Fibroblast of lung (primary cell): ENCODE data around the gene DDR1. TPM values are rescaled to one million over a fixed set of nuclear protein-coding genes. Genes with fewer than 3 reads are reported as not detected.
"Not testable (repeated sequence)": the region's sequence is repeated elsewhere in the genome, so short reads cannot be mapped to it uniquely, and the experiment has no call there.

Experiments
- DNase-seq, 2 donors: peaks; one replicate each; pipeline versions ENCODE4 v3.0.0 to v3.0.0-alpha.2; 2010; ENCODE audit warnings: low read depth in 2 of 2
- H2AFZ ChIP-seq: 2 replicates; pipeline ENCODE4 v1.5.1; 2012; ENCODE audit warnings: low read length, control low read depth, inconsistent platforms
- H3K27ac ChIP-seq: 2 replicates; pipeline ENCODE4 v1.5.1; 2011; ENCODE audit warnings: low read length, control low read depth; ENCODE audit not compliant: insufficient read depth
- H3K27me3 ChIP-seq: 2 replicates; pipeline ENCODE4 v1.5.1; 2011; ENCODE audit warnings: mild to moderate bottlenecking, low read length; ENCODE audit not compliant: control insufficient read depth, insufficient read depth
- H3K36me3 ChIP-seq: 2 replicates; pipeline ENCODE4 v1.5.1; 2011; ENCODE audit warnings: low read length; ENCODE audit not compliant: control insufficient read depth, insufficient read depth
- H3K4me1 ChIP-seq: 2 replicates; pipeline ENCODE4 v1.5.1; 2011; ENCODE audit warnings: low read length; ENCODE audit not compliant: control insufficient read depth, insufficient read depth; ENCODE audit errors: extremely low read depth
- H3K4me2 ChIP-seq: 2 replicates; pipeline ENCODE4 v1.5.1; 2011; ENCODE audit warnings: low read length, control low read depth; ENCODE audit not compliant: insufficient read depth; ENCODE audit errors: extremely low read depth
- H3K4me3 ChIP-seq, 4 experiments: fragments of 200-600 bp in 1 of 4; sonication (generic) in 1 of 4; replicated peaks in 1 of 4; 2 replicates each; pipeline ENCODE4 v1.5.1; 2011 to 2016; ENCODE audit warnings: low read length in 4 of 4, low read depth in 3 of 4, mild to moderate bottlenecking in 3 of 4, control low read depth in 2 of 4, inconsistent platforms in 1 of 4, mixed read lengths in 1 of 4; ENCODE audit not compliant: insufficient read depth in 1 of 4; ENCODE audit errors: control extremely low read depth in 1 of 4
- H3K79me2 ChIP-seq: 2 replicates; pipeline ENCODE4 v1.5.1; 2012; ENCODE audit warnings: mild to moderate bottlenecking, low read length, inconsistent platforms; ENCODE audit not compliant: control insufficient read depth, insufficient read depth
- H3K9ac ChIP-seq: 2 replicates; pipeline ENCODE4 v1.5.1; 2011; ENCODE audit warnings: mild to moderate bottlenecking, low read length, control low read depth; ENCODE audit not compliant: insufficient read depth
- H3K9me3 ChIP-seq: 2 replicates; pipeline ENCODE4 v1.5.1; 2012; ENCODE audit warnings: low read depth, low read length; ENCODE audit not compliant: control insufficient read depth, insufficient read depth
- H4K20me1 ChIP-seq: 2 replicates; pipeline ENCODE4 v1.5.1; 2011; ENCODE audit warnings: low read length; ENCODE audit not compliant: control insufficient read depth, insufficient read depth; ENCODE audit errors: extremely low read depth
- EZH2 ChIP-seq: IDR thresholded peaks from 2 replicates; pipeline ENCODE4 v1.5.1; 2012; ENCODE audit warnings: low read length, control low read depth, mild to moderate bottlenecking; ENCODE audit errors: missing control alignments
- polyA plus RNA-seq, 2 donors: library from polyadenylated mRNA; depleted of rRNA in 1 of 2; stranded (reverse) in 1 of 2; unstranded in 1 of 2; fragments of >200 nt; gene quantifications; 2 replicates each; pipeline ENCODE4 v1.2.1, GENCODE V29; 2011 to 2012; ENCODE audit warnings: missing spikeins in 1 of 2
- total RNA-seq: library from RNA; depleted of rRNA; stranded (reverse); fragments of >200 nt; gene quantifications from 2 replicates; pipeline ENCODE4 v1.2.1, GENCODE V29; 2014
- TF ChIP-seq, protein P1 (sequence below), 2 donors: IDR thresholded peaks in 1 of 2; conservative IDR thresholded peaks in 1 of 2; 1 replicate in 1 of 2; 2 replicates in 1 of 2; pipeline ENCODE4 v1.5.1; 2011 to 2012; ENCODE audit warnings: low read length in 2 of 2, control low read depth in 1 of 2, inconsistent platforms in 1 of 2, low read depth in 1 of 2, mild to moderate bottlenecking in 1 of 2

The DDR1 gene
- total and polyA plus RNA-seq, 2 donors (not counting 1 experiment from before 2014, with no cell fraction given), result 10.9 to 17.5 TPM

DNA sequence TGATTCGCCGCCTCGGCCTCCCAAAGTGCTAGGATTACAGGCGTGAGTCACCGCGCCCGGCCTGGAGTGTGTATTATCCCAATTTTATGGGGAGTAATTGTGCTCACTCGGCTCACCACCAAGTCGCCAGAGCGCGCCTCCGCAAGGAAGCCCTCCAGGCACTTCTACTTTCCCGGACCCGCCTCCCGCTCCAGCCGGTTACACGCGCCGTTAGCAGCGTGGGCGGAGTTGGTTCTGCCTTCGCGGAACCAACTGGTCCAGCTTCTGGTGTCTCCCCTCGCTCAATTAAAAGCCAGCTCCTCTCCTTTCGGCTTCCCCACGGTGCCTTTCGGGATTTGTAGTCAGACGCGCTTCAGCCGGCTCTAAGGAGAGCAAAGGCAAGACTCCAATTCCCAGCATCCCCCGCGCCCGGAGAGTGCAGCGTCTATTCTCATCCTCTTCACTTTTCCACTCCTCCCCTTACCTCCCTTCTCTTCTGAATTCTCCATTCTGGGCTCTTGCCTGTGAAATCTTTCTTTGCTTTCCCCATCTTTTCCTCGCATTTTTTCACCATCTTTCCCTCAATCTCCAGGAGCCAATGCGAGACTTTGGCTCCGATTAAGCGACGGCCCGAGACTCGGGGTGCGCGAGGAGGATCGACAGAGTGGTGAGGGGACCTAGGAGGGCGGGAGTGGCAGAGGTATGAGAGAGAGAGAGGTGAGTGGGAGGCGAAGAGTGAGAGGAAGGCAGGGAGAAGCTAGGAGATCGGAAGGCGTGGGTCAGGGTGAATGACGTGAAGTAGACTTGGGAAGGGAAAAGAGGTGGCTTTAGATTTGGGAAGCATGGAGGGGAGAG, 23.7 kb downstream of the DDR1 start, which contains the start of gene GTF2H4:
GTF2H4 (plus strand) TSS at position 450 of the 834 bp plus-strand sequence.
- Histone ChIP-seq H3K36me3 (peaks cover 7% of the 10 kb centered on the region), H3K4me1 (peaks cover 6% of the 10 kb centered on the region), H3K27ac (peak within 1 kb of the TSS; percentile 65), H3K9me3 (no peaks in the 10 kb centered on the region), H3K4me3 (peak within 1 kb of the TSS; percentile 77 to 86 (median 81)), H3K27me3 (no peaks in the 10 kb centered on the region), H2AFZ (peak within 1 kb of the TSS; percentile 87), H3K4me2 (peak within 1 kb of the TSS; percentile 96), H3K79me2 (peaks cover 10% of the 10 kb centered on the region), H3K9ac (peak within 1 kb of the TSS; percentile 53), H4K20me1 (no peaks in the 10 kb centered on the region)
- TF ChIP-seq, protein P1, sequence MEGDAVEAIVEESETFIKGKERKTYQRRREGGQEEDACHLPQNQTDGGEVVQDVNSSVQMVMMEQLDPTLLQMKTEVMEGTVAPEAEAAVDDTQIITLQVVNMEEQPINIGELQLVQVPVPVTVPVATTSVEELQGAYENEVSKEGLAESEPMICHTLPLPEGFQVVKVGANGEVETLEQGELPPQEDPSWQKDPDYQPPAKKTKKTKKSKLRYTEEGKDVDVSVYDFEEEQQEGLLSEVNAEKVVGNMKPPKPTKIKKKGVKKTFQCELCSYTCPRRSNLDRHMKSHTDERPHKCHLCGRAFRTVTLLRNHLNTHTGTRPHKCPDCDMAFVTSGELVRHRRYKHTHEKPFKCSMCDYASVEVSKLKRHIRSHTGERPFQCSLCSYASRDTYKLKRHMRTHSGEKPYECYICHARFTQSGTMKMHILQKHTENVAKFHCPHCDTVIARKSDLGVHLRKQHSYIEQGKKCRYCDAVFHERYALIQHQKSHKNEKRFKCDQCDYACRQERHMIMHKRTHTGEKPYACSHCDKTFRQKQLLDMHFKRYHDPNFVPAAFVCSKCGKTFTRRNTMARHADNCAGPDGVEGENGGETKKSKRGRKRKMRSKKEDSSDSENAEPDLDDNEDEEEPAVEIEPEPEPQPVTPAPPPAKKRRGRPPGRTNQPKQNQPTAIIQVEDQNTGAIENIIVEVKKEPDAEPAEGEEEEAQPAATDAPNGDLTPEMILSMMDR (conservative IDR thresholded peaks at IDR 0.05 in 1 of 2, IDR thresholded peaks at IDR 0.05 in 1 of 2; ENCODE audit: low read depth in 1 of 2, low read length in 2 of 2), result no peak
- no peak for TF ChIP-seq EZH2
- DNase-seq, result peak; percentile 98 to 99

DNA sequence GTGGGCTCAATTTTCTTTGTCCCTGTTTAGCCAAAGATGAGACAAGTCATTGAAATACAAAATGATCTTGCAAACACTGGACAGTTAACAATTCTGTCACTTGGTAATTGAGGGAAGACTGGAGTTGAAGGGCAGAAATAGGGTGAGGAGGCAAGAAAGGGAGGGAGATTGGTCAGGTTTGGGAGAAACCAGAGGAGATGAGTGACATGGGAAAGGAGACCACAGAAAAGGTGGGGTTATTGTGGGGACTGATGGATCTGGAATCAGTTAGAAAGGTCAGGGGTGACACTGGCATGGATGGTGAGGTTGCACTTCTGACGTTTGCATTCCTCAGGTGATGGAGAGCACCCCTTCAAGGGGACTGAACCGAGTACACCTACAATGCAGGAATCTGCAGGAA, 24.4 kb downstream of the DDR1 start:
- H3K9ac ChIP-seq, result peak overlapping the region; percentile 53
- H3K27ac ChIP-seq, result peak overlapping the region; percentile 65
- H3K27me3 ChIP-seq, result no peaks in the 10 kb centered on the region
- H4K20me1 ChIP-seq, result no peaks in the 10 kb centered on the region
- no peak for TF ChIP-seq EZH2
- TF ChIP-seq, protein P1 (conservative IDR thresholded peaks at IDR 0.05 in 1 of 2, IDR thresholded peaks at IDR 0.05 in 1 of 2; ENCODE audit: low read depth in 1 of 2, low read length in 2 of 2), result no peak
- H3K4me2 ChIP-seq, result peak overlapping the region; percentile 96
- peaks cover 8% of the 10 kb centered on the region for H3K4me1 ChIP-seq
- H2AFZ ChIP-seq, result peak overlapping the region; percentile 87
- peak overlapping the region; percentile 77 to 86 (median 81) for H3K4me3 ChIP-seq
- peaks cover 10% of the 10 kb centered on the region for H3K79me2 ChIP-seq
- H3K36me3 ChIP-seq, result peaks cover 7% of the 10 kb centered on the region
- DNase-seq, result no peak
- H3K9me3 ChIP-seq, result no peaks in the 10 kb centered on the region

DNA sequence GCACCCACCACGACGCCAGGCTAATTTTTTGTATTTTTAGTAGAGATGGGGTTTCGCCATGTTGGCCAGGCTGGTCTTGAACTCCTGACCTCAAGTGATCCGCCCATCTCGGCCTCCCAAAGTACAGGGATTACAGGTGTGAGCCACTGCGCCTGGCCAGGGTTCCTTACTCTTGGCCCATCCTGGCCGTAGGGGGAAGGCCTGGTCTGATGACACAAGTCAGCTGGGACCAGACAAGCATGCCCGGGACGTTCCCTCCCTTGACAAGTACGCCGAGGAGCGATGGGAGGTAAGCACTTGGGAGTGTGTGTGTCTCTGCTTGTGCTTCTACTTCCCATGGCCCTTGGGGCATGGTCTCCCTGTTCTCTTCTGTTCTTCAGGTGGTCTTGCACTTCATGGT, 26.2 kb downstream of the DDR1 start:
- not testable (repeated sequence) for H3K9me3 ChIP-seq, H2AFZ ChIP-seq, H3K9ac ChIP-seq, H3K27me3 ChIP-seq, H3K36me3 ChIP-seq, H4K20me1 ChIP-seq, DNase-seq, H3K4me3 ChIP-seq, H3K4me2 ChIP-seq, H3K27ac ChIP-seq
- Histone ChIP-seq H3K4me1 (peaks cover 14% of the 10 kb centered on the region), H3K79me2 (peaks cover 10% of the 10 kb centered on the region)
